GM21737 (cell line): ENCODE data around the gene DNAH9.
"Not testable (repeated sequence)": the region's sequence is repeated elsewhere in the genome, so short reads cannot be mapped to it uniquely, and the experiment has no call there.

Experiments used
- ATAC-seq: cut with Tn5 transposase; IDR thresholded peaks from one replicate; pipeline ENCODE4 v1.9.1; 2021; ENCODE audit warnings: mild to moderate bottlenecking, moderate library complexity; ENCODE audit not compliant: unreplicated experiment

Gene DNAH9

GRCh38 chr17:11900041-11900476 lies 301.8 kb downstream of the DNAH9 start:
- ATAC-seq, result no peak

- ATAC-seq, result no peak
Measured at GRCh38 chr17:11900655-11901054, 302.4 kb downstream of the DNAH9 start.

- no peak for ATAC-seq
Measured at GRCh38 chr17:11901931-11902330, 303.7 kb downstream of the DNAH9 start.

- ATAC-seq, result no peak
Measured at GRCh38 chr17:11908711-11909146, 310.5 kb downstream of the DNAH9 start.

GRCh38 chr17:11909348-11909747 lies 311.1 kb downstream of the DNAH9 start:
- ATAC-seq, result no peak

- ATAC-seq, result no peak
Measured at GRCh38 chr17:11916091-11916490, 317.8 kb downstream of the DNAH9 start.

- no peak for ATAC-seq
Measured at GRCh38 chr17:11917415-11917814, 319.1 kb downstream of the DNAH9 start.

GRCh38 chr17:11921296-11921695 lies 323.0 kb downstream of the DNAH9 start:
- ATAC-seq, result no peak

GRCh38 chr17:11922638-11923037 lies 324.4 kb downstream of the DNAH9 start:
- ATAC-seq, result no peak

- ATAC-seq, result no peak
Measured at GRCh38 chr17:11924076-11924475, 325.8 kb downstream of the DNAH9 start.

GRCh38 chr17:11925262-11926021 lies 327.2 kb downstream of the DNAH9 start:
- ATAC-seq, result no peak

- no peak for ATAC-seq
Measured at GRCh38 chr17:11928436-11928835, 330.2 kb downstream of the DNAH9 start.

- ATAC-seq, result no peak
Measured at GRCh38 chr17:11932337-11932898, 334.1 kb downstream of the DNAH9 start.

- ATAC-seq, result no peak
Measured at GRCh38 chr17:11935734-11936406, 337.6 kb downstream of the DNAH9 start.

- no peak for ATAC-seq
Measured at GRCh38 chr17:11940904-11941303, 342.6 kb downstream of the DNAH9 start.

- ATAC-seq, result not testable (repeated sequence)
Measured at GRCh38 chr17:11943086-11943485, 344.8 kb downstream of the DNAH9 start.

GRCh38 chr17:11943759-11944347 lies 345.6 kb downstream of the DNAH9 start:
- ATAC-seq, result no peak

GRCh38 chr17:11944587-11944986 lies 346.3 kb downstream of the DNAH9 start:
- no peak for ATAC-seq

GRCh38 chr17:11948789-11949188 lies 350.5 kb downstream of the DNAH9 start:
- no peak for ATAC-seq

GRCh38 chr17:11949571-11949970 lies 351.3 kb downstream of the DNAH9 start:
- ATAC-seq, result not testable (repeated sequence)

GRCh38 chr17:11950771-11951519 lies 352.7 kb downstream of the DNAH9 start:
- no peak for ATAC-seq
